ENCODE data around the gene ACOT7.

ACOT7 gene

DNA sequence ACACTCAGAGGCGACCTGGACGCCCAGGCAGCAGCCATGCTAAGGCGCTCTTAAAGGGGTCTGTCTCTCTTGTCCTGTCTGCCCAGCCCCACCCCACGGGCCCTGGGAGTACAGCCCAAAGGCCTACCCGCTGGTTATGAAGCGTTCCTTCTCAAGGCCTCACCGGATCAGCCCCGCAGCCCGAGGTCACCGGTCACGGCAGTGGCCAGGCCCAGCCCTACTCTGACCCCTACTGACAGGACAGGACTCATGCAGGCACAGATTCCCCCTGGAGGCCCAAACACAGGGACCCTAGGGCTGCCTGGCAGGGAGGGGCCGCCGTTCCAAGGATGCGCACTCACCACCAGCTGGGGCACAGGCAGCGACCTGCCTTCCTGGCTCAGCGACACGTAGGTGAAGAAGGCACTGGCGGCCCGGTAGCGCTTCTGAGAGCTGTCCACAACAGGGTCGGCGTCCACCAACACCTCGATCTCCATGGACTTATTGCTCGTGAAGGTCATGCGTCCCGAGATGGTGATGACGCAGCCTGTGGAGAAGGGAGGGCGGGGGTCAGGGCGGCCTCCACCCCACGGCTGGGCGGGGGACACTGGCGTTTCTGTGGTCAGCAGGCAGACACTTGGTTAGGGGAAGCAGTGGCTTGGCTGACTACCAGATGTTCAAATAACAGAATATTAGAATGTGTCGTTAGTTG is 112.7 kb downstream of the ACOT7 start:
- no peak for DNase-seq

GRCh38 chr1:6279613-6280383 is 113.8 kb downstream of the ACOT7 start:
- DNase-seq = no peak

DNA sequence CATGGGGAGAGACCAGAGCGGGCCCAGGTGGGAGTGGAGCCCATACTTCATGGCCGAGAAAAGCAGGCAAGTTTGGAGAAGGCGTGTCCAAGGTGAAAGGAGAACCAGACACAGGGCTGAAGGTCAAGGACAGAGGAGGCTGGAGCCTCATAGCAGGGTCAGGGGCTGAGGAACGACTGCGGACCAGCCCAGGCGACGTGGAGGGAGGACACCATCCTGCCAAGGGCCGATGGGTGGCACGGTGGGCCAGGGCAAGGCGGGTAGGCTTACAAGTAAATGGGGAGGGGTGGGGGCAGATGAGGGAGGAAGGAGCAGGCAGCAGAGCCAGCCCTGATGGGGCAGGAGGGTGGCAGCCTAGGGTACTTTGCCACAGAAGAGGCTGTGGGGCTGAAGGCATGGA is 114.5 kb downstream of the ACOT7 start:
- no peak for DNase-seq

DNA sequence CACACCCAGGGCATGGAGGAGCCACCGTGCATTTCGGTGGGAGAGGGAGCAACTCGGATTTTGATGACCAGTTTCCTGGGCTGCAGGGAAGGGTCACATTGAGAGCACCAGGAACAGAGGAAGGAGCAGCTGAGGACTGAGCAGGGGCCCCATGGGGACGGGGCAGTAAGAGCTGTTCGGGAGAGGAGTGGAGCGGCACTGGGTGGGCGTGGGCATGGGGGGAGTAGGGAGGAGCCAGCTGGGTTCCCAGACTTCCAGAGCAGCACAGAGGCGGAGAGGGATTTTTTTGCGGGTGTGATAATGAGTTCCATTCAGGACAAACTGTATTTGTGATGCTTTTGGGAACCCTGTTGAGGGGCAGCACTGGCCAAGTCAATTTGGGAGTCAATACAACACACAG is 115.3 kb downstream of the ACOT7 start:
- DNase-seq = peak; percentile 75

DNA sequence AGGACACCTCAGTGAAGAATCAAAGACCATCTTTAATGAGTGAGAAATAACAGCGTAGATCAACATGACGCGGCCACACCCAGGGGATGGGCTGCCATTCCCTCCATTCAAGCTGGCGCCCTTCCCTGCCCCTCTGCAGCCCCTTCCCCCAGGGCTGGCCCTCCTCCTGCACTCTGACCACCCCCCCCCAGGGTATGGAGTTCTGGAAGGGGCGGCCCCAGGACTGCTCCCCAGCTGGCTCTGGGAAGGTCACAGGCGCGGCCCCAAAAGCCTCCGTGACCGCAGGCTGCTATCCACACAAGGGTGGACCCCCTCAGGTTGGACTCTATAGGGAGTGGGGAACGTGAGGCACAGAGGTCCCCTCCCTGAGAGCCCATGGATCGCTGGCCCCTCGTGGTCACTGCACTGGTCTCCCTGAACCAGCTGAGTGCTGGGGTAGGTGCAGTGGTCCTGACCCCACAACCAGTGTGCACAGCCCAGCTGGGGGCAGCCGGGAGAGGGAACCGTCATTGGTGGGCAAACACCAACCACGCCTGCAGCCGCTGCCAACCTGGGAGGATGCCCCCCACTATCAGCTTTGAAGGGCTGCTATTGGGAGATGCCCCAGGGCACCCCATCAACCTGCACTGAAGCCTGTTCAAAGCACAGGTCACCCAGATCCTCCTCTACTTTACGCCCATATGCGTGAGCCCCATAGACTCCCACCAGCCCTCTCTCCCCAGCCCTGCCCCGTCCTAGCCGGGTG is 116.6 kb downstream of the ACOT7 start:
- no peak for DNase-seq

GRCh38 chr1:6275826-6276782 is 117.5 kb downstream of the ACOT7 start:
- peak; percentile 86 for DNase-seq

DNA sequence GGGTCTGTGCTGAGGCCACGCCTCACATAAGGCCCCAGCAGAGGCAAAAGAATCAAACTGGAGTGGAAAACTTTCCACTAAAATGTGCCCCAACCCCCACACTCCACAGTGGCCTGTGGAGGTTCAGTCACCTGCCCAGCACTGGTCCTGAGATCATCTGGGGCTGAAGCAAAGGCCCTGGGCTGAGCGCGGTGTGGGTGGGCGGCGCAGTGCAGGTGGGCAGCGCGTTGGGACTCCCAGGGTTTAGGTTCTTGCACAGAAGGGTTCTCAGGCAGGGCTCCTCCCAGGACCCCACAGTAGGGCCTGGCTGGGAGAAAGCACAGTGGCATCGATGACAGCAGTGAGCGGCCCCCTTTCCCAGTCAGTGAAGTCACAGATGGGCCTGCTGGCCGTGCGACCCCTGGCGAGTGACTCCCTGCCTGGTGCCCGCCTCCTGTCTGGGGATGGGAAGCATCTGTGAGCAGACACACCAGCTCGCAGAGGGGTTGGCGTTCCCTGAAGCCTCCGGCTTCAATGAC is 118.9 kb downstream of the ACOT7 start:
- no peak for DNase-seq

- DNase-seq = no peak
Measured at GRCh38 chr1:6274102-6274501, 119.5 kb downstream of the ACOT7 start.

- no peak for DNase-seq
Measured at GRCh38 chr1:6273380-6273891, 120.1 kb downstream of the ACOT7 start.

DNA sequence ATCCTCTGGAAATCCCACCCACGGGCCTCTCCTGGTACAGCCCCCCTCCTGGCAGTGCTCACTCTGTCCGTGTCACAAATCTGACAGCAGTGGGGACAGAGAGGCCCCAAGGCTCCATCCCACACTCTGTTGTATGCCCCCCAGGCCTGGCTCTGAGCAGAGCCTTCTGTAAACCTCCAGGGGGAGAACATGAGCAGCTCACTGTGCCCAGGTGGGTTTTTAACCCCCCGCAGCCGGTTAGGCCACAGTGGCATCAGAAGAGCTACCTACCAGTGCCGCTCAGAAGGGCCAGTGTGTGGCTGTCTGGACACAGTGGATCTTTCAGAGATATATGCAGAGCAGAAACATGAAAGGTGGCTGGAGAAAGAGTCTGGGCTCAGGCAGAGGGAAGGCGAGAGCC is 120.7 kb downstream of the ACOT7 start:
- no peak for DNase-seq

- no peak for DNase-seq
Measured at GRCh38 chr1:6272452-6272851, 121.1 kb downstream of the ACOT7 start.

DNA sequence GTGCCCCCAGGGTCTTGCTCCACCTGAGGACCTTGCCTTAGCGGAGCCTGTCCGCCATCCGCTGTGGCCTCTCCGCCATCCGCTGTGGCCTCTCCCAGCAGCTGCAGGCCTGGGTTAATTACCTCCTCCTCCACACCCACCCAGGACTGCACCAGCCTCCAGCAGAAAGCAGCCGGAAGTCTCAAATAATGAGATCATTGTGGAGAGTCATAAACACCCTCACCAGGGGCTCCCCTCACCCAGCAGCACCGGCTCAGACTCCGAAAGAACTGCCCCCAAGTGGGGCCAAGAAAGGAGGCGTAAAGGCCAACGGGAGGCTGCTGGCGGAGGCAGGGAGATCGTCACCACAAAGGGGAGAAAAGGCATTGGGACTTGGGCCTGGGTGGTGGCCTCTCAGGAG is 122.0 kb downstream of the ACOT7 start:
- DNase-seq = no peak

GRCh38 chr1:6271006-6271405 is 122.6 kb downstream of the ACOT7 start:
- DNase-seq = no peak

DNA sequence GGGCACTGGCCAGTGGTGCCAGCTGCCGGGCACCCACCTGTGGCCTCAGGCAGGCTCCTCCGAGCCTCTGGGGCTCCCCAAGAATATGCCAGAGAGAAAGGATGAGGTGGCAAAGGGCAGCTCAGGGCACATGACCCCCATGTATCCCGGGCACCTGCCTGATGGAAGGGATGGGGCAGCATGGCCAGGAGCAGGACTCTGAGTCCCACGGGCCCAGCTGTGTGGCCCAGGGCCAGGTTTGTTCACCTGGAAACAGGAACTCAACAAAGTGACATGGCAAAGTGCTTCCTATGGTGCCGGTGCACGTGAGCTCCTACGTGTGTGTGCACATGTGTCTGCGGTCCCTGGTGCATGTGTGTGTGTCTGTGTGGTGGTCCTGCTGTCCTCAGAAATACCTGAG is 123.2 kb downstream of the ACOT7 start:
- DNase-seq = no peak

- peak; percentile 66 for DNase-seq
Measured at GRCh38 chr1:6269720-6270400, 123.7 kb downstream of the ACOT7 start.

- DNase-seq = no peak
Measured at GRCh38 chr1:6269296-6269695, 124.3 kb downstream of the ACOT7 start.

DNA sequence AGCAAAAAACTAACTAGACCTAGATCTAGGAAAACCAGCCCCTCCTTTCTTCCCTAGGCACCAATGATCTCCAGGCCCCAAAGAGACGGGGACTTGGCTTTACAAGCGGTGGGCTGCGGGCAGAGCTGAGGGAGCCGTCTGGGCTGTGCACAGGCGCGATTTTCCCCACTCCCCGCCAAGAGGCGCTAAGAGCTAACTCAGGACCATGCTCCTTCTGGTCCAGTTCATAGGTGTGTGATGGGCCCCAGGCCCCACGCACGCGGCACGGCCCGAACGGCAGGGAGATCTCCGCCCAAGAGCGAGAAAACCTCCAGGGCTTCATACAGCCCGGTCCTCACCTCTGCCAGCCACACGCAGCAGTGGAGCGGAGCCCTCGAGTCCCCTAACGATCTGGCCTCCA is 125.2 kb downstream of the ACOT7 start:
- no peak for DNase-seq

- DNase-seq = no peak
Measured at GRCh38 chr1:6267686-6268322, 125.8 kb downstream of the ACOT7 start.

GRCh38 chr1:6266641-6267040 is 126.9 kb downstream of the ACOT7 start:
- DNase-seq = no peak

DNA sequence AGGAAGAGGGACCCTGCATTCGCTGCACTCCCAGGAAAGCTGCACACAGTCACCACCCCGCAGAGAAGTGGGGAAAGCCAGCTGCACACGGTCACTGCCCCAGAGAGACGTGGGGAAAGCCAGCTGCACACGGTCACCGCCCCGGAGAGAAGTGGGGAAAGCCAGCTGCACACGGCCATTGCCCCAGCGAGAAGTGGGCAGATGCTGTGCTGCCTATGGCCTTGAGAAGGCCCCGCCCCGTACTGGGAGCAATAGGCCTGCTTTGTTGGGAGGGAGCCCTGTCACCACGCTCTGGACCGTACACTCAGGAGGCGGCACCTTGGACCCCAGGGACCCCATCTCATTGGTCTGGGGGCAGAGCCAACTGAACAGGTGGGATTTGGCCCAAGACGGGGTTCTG is 128.4 kb downstream of the ACOT7 start:
- no peak for DNase-seq

DNA sequence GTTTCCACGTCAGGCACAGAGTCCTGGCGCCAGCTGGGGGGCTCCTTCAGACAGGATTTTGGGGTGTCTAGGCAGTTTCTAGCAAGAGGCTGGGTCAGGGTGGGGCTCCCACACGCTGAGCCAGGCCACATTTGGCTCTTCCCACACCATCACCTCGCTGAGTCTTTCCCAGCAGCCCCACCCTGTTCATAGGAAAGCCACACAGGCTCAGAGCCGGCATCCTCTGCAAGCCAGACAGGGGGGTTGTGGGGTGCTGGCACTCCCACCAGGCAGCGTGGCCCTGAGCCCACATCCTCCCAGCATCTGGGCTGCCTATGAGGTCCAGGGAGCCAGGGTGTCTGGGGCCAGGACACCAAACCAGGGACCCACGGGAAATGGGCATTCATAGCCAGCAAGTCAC is 129.9 kb downstream of the ACOT7 start:
- no peak for DNase-seq
